NCI-H446 (cell line): Measurements from ENCODE around the gene BLTP3A.

ENCODE experiments used
- DNase-seq, 2 experiments: peaks; one replicate each; lab custom pipeline; 2025; lab: John Stamatoyannopoulos, UW

Gene BLTP3A

DNA sequence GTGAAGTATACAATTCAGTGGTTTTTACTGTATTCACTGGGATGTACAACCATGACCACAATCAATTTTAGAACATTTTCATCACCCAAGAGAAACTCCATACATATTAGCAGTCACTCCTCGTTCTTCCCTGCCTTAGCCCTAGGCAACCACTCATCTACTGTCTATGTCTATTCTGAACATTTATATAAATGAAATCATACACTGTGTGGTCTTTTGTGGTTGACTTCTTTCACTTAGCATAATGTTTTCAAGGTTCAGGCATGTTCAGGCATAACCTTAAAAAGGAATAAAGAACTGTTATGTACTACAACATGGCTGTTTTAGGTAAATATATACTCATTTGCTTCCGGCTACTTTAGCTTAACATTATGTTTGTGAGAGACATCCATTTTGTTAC is 37.3 kb downstream of the BLTP3A start:
- DNase-seq: no peak

DNA sequence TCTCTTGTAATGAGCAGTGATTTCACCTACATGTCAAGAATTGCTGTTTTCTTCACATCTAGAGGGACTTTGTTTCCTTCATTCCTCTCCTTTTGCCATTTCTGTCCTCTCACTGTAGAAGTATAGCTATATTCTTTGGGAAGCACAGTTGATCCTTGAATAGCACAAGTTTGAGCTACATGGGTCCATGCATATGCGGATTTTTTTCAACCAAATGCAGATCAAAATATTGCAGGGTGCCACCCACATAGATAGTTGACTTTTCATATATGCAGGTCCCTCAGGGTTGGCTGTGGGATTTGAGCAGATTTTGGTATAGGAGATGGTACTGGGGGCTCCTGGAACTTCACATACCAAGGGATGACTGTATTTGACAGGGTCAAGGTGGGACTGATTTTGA is 41.1 kb downstream of the BLTP3A start:
- DNase-seq: no peak

DNA sequence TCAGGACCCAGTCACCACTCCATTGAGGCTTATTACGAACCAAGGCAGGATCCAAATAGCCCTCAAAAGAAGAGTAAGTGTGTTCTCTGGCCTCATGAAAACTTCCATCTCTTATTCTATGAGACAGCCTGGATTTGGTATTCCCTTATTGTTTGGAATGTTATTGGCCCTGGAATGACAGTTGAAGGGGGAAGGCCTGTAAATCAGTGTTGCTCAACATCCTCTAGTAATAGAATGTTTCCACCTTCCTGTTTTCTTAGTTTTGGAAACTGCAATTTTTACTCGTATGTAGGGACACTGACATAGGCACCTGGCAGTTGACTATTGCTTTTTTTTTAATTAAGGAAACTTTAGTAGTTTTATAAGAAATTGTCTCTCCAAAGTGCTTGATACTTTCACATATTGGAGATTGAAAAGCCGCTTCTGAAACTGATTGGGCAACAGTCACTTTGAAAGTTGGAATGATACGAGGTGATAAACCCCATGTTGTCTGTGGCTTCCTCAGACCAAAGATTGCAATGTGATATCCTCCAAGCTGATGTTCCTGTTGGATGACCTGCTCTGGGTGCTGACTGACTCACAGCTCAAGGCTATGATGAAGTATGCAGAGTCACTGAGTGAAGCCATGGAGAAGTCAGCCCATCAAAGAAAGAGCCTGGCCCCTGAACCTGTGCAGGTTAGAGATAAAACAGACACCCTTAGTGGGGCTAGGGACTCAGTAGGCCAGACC is 43.1 kb downstream of the BLTP3A start:
- DNase-seq: no peak

DNA sequence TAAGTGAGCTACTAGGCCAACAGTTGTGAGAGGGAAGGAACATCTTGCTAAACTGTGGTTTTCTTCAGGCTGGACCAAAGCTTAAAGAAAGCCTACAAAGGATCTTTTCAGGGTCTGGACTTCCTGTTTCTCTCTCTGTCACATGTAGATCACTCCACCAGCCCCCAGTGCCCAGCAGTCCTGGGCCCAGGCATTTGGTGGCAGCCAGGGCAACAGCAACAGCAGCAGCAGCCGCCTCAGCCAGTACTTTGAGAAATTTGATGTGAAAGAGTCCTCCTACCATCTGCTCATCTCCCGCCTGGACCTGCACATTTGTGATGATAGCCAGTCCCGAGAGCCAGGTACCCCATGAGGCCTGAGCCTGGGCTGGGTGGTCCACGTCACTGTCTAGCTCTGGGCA is 44.1 kb downstream of the BLTP3A start:
- no peak for DNase-seq

DNA sequence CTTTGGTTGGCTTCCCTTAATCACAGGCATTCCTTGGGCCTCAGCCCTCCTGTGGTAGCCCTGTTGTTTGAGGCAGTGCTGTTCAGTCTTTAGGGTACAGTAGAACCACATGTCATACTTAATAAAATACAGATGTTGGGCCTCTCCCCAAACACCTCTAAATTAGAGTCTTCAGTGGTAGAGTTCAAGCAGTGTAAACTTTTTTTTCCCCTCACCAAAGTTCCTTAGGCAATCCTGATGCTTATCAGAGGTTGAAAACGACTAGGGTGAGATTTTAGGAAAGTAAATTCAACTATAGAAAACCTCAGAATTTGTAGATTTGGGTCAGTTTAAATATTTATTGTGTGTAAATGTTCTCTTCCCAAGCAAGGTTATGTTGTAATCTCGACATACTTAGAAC is 44.6 kb downstream of the BLTP3A start:
- no peak for DNase-seq

DNA sequence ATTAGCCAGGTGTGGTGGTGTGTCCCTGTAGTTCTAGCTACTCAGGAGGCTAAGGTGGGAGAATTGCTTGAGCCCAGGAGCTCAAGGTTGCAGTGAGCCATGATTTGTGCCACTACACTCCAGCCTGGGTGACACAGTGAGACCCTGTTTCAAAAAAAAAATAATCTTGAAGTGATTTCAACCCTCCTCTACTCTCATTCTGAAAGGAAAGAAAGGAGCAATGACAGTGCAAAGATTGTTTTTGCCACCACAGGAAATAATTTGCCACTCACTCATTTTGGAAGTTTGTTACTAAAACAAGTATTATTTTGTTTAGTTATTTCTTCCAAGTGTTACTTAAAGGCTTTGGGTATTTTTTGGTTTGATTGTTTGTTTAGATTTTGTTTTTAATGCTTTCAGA is 45.6 kb downstream of the BLTP3A start:
- DNase-seq: no peak

DNA sequence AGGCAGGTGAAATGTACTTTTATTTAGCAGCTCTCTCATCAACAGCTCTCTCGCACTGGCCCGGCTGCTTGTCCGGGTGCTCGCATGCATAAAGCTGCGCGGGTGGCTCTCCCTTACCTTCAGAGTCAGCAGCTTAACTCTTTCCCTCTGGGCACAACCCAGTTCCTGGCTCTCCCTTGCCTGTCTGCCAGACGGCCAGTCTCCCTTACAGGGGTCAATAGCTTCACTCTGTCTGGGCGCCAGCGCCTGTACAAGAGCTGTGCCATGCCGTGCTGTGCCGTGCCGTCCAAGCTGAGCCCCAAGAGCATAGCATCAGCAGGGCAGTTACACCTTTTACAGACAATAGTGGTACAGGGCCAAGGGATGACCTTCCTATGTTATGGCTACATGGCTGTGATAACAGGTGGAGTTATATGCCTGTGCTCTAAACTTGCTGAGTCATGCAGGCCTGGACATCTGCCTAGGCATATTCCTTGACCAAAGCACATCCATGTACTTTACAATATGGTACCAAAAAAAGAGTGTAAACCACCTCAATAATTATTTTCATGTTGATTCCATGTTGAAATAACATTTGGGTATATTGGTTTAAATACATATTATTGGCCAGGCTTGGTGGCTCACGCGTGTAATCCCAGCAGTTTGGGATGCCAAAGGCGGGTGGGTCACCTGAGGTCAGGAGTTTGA is 47.9 kb downstream of the BLTP3A start:
- no peak for DNase-seq
